Sciatic nerve (tissue), 2 donors: ENCODE measurements around the gene C20orf144. TPM values are rescaled to one million over a fixed set of nuclear protein-coding genes. Genes with fewer than 3 reads are reported as not detected.

Experiments
- ATAC-seq: fragments of 200-7000 bp; cut with Tn5 transposase; one replicate; pipeline ENCODE4 v1.9.1; 2020; ENCODE audit warnings: mild to moderate bottlenecking, moderate library complexity
- DNase-seq: peaks from one replicate; pipeline ENCODE4 v3.0.0-alpha.2; 2020; ENCODE audit warnings: low spot score
- intact Hi-C: fragments of 100-400 bp; cut with DNase I; formaldehyde crosslinking; loops from one replicate; pipeline ENCODE4 v1.14.2; 2022
- total RNA-seq: library from RNA; stranded (reverse); fragmentation: NEBNext Ultra II Directional; extraction: Animal tissue kit (Norgen Biotek cat#: 25700); gene quantifications from one replicate; pipeline ENCODE4 v1.2.1, GENCODE V29; 2021
- donor health status: DM: no; HTN: no; CAD: no.
- donor health status: DM: no; HTN: no; CAD: no.

The C20orf144 gene
- total RNA-seq, 1 donor from 2014 or later: not detected

DNA sequence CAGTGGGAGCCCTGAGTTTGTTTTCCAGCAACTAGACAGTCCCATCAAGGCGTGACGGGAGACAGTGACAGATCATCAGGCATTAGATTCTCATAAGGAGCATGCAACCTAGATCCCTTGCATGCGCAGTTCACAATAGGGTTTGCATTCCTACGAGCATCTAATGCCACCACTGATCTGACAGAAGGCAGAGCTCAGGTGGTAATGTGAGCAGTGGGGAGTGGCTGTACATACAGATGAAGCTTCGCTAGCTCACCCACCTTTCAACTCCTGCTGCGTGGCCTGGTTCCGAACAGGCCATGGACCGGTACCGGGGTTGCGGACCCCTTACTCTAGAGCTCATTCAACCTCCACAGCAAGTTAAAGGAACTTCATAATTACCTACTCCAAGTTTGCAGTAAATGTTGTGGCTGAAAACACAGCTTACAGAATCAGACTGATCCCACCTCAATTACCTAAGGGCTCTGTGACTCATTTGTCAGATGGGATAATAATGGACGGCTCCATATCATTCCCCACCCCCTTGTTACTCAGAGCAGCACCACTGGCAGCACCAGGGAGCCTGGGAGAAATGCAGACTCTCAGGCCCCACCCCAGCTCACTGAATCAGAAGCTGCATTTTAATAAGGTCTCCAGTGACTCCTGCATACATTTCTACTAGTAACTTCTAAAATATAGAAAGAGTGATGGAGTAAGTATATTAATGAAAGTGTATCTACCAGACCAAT is 42.2 kb downstream of the C20orf144 start:
- no peak for DNase-seq
- intact Hi-C loops: no loop called here

DNA sequence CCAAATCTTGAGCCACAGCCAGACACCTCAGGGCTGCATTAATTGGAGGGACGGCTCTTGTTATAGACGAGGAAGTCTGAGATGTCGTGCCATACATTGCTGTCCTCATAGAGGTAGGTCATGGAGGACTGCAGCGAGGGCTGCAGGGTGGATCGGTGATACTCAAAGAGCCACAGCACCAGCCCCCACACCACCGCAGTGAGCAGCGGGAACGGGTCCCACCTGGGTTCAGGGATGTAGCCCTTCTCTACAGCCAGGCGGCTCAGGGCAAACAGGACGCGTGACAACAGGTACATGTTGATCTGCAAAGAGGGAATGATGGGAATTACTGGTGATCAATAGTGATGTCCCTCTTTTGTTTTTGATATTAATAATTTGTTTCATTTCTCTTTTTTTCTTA is 45.5 kb downstream of the C20orf144 start:
- intact Hi-C loops: no loop called here
- DNase-seq: no peak
- no peak for ATAC-seq

More for the DNA sequence above, 42.2 kb downstream of the C20orf144 start:
- no peak for ATAC-seq

DNA sequence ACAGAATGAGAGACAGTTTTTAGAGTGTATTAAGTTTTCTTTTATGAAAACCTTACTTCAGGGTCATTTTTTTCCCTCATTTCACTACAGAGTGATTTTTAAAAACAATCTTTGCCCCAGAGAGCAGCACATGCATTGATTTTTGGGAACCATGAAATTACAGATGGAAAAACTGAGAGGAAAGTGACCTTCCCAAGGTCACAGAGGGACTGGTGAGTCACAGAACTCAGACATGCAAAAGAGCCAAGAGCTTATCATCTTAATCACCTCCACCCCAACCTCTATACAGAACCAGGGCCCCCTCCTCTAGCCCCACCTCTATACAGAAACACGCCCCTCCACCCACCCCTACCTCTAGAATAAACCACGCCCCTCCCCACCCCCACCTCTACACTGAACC is 47.3 kb downstream of the C20orf144 start:
- ATAC-seq: no peak
- intact Hi-C loops: no loop called here
- DNase-seq: no peak

DNA sequence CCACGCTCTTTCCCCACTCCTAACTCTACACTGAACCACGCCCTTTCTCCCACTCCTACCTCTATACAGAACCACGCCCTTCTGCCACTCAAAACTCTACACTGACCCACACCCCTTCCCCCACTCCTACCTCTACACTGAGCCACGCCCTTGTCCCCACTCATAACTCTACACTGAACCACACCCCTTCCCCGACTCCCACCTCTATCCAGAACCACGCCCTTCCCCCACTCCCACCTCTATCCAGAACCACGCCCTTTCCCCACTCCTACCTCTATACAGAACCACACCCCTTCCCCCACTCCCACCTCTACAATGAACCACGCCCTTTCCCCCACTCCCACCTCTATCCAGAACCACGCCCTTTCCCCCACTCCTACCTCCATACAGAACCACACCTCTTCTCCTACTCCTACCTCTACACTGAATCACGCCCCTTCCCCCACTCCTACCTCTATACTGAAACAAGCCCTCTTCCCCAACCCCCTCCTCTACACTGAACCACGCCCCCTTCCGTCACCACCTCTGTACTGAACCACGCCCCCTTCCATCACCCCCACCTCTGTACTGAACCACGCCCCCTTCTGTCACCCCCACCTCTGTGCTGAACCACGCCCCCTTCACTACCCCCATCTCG is 47.9 kb downstream of the C20orf144 start:
- DNase-seq: no peak
- ATAC-seq: no peak
- intact Hi-C loops: no loop called here

DNA sequence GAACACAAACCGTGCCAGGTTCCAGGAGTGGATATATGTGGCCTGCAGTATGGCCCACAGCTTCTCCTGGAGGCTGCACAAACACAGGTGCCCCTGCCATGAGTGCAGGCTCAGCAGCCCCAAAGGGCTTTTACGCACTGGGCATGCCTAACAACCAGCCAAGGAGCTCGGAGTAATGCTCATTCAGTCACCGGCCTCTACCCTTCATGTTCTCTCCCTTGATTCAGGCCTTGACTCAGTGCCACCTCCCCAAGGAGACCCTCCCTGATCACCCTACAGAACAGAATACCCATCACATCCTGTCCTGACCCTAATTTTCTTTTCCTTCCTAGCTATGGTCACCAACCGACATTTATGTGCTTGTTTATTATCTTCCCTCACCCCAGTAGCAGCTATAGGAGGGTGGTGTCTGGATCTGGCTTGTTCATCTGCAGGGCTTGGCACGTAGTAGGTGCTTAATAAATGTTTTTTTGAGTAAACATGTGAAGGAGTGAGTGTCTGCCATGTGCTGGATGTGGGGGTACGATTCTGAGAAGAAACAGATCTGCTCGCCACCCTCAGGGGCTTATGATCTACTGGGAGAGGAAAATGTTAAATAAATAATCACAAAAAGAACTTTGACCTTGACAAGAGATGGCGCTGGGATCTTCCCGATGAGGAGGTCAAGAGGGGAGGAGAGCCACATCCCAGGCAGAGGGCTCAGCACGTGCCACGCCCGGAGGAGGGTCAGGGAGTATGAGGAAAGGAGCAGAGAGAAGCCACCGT is 48.7 kb downstream of the C20orf144 start:
- intact Hi-C loops: no loop called here
- no peak for ATAC-seq
- no peak for DNase-seq

DNA sequence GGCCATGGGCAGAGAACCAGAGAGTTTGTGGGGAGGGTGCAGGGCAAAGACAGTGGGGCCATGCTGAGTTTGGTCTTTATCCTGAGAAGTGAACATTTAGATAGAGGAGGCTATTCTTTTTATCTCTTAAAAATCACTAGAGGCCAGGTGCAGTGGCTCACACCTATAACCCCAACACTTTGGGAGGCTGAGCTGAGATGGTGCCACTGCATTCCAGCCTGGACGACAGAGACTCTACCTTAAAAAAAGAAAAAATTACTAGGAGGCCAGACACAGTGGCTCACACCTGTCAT is 49.3 kb downstream of the C20orf144 start:
- DNase-seq: no peak
- intact Hi-C loops: no loop called here
- no peak for ATAC-seq

Other genes with a start within 250 kb of the C20orf144 start
- 47.1 TPM for gene SNTA1, start 218.6 kb upstream of the C20orf144 start, total RNA-seq
- gene CBFA2T2, start 172.2 kb upstream of the C20orf144 start, total RNA-seq: 26.0 TPM
- 0.71 TPM for gene ACTL10, start 4.6 kb downstream of the C20orf144 start, total RNA-seq
- gene NECAB3, start 12.1 kb downstream of the C20orf144 start, total RNA-seq: 24.1 TPM
- 1.4 TPM for gene E2F1, start 24.1 kb downstream of the C20orf144 start, total RNA-seq
- 9.3 TPM for gene PXMP4, start 58.0 kb downstream of the C20orf144 start, total RNA-seq
- 4.7 TPM for gene ZNF341, start 69.7 kb downstream of the C20orf144 start, total RNA-seq
- gene CHMP4B, start 149.0 kb downstream of the C20orf144 start, total RNA-seq: 72.8 TPM